Ishikawa (cell line): Measurements from ENCODE around the gene SDR9C7.

ENCODE experiments used
- CREB1 ChIP-seq: IDR thresholded peaks from 2 replicates; pipeline ENCODE4 v1.6.1; 2012; ENCODE audit warnings: low read depth
- EGR1 ChIP-seq: IDR thresholded peaks from 2 replicates; pipeline ENCODE4 v1.6.1; 2012
- MAX ChIP-seq: IDR thresholded peaks from 2 replicates; pipeline ENCODE4 v1.6.1; 2012
- REST ChIP-seq: IDR thresholded peaks from 2 replicates; pipeline ENCODE4 v1.6.1; 2012; ENCODE audit warnings: low read depth, mild to moderate bottlenecking
- TAF1 ChIP-seq: IDR thresholded peaks from 2 replicates; pipeline ENCODE4 v1.6.1; 2012; ENCODE audit warnings: low read depth, mild to moderate bottlenecking

- no peak for TF ChIP-seq MAX
- TF ChIP-seq TAF1 = no peak
- TF ChIP-seq EGR1 = no peak
- TF ChIP-seq REST = no peak
- TF ChIP-seq CREB1 = no peak
Measured at GRCh38 chr12:56903374-56903773, 30.8 kb downstream of the SDR9C7 start.
